Panc1 (cell line): Measurements from ENCODE around the gene ICE2.

Experiments
- POLR2AphosphoS5 ChIP-seq: IDR thresholded peaks from 2 replicates; pipeline ENCODE4 v1.6.1; 2012; ENCODE audit warnings: mild to moderate bottlenecking, low read depth, low read length, moderate library complexity
- SIN3A ChIP-seq: IDR thresholded peaks from 2 replicates; pipeline ENCODE4 v1.6.1; 2012; ENCODE audit warnings: low read depth, mild to moderate bottlenecking, low read length, moderate library complexity, borderline replicate concordance; ENCODE audit not compliant: insufficient read depth
- TF ChIP-seq, protein P1 (sequence below): fragments of 450-650 bp; IDR thresholded peaks from 2 replicates; pipeline ENCODE4 v1.5.1; 2017; ENCODE audit warnings: mild to moderate bottlenecking

GRCh38 chr15:60496853-60497252 lies 17.9 kb upstream of the ICE2 start:
- TF ChIP-seq, protein P1, sequence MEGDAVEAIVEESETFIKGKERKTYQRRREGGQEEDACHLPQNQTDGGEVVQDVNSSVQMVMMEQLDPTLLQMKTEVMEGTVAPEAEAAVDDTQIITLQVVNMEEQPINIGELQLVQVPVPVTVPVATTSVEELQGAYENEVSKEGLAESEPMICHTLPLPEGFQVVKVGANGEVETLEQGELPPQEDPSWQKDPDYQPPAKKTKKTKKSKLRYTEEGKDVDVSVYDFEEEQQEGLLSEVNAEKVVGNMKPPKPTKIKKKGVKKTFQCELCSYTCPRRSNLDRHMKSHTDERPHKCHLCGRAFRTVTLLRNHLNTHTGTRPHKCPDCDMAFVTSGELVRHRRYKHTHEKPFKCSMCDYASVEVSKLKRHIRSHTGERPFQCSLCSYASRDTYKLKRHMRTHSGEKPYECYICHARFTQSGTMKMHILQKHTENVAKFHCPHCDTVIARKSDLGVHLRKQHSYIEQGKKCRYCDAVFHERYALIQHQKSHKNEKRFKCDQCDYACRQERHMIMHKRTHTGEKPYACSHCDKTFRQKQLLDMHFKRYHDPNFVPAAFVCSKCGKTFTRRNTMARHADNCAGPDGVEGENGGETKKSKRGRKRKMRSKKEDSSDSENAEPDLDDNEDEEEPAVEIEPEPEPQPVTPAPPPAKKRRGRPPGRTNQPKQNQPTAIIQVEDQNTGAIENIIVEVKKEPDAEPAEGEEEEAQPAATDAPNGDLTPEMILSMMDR: no peak
- TF ChIP-seq POLR2AphosphoS5 (no peak), SIN3A (no peak)
